ENCODE data around the gene SIAH2. TPM values are rescaled to one million over a fixed set of nuclear protein-coding genes. Genes with fewer than 3 reads are reported as not detected.

SIAH2 gene
- total and polyA plus RNA-seq, 9 of the 15 experiments (the other 6 are each of a cell fraction or from before 2014, with no cell fraction given), result 4.8 to 39.0 (median 29.9) TPM

DNA sequence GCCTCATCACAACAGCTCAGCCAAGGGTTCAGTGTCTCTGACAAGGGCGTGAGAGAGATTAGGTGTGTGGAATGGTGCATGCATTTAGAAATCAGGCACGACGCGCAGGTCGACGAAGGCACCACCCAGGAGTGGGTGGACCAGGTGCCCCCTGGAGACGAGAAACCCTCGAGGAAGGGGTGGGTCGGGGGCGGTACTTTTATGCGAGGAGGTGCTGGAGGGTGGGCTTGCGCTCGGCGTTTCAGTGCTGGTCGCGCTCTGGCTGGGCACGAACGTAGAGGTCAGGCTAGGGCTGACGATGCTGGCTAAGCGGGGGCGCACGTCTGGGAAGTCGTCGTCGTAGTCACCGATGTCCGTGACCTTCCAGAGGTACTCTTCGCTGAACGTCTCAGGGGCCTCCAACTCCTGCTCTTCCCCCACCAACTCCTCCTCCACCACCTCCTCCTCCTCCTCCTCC is 59.6 kb downstream of the SIAH2 start (continued):
- TF ChIP-seq, protein P1, sequence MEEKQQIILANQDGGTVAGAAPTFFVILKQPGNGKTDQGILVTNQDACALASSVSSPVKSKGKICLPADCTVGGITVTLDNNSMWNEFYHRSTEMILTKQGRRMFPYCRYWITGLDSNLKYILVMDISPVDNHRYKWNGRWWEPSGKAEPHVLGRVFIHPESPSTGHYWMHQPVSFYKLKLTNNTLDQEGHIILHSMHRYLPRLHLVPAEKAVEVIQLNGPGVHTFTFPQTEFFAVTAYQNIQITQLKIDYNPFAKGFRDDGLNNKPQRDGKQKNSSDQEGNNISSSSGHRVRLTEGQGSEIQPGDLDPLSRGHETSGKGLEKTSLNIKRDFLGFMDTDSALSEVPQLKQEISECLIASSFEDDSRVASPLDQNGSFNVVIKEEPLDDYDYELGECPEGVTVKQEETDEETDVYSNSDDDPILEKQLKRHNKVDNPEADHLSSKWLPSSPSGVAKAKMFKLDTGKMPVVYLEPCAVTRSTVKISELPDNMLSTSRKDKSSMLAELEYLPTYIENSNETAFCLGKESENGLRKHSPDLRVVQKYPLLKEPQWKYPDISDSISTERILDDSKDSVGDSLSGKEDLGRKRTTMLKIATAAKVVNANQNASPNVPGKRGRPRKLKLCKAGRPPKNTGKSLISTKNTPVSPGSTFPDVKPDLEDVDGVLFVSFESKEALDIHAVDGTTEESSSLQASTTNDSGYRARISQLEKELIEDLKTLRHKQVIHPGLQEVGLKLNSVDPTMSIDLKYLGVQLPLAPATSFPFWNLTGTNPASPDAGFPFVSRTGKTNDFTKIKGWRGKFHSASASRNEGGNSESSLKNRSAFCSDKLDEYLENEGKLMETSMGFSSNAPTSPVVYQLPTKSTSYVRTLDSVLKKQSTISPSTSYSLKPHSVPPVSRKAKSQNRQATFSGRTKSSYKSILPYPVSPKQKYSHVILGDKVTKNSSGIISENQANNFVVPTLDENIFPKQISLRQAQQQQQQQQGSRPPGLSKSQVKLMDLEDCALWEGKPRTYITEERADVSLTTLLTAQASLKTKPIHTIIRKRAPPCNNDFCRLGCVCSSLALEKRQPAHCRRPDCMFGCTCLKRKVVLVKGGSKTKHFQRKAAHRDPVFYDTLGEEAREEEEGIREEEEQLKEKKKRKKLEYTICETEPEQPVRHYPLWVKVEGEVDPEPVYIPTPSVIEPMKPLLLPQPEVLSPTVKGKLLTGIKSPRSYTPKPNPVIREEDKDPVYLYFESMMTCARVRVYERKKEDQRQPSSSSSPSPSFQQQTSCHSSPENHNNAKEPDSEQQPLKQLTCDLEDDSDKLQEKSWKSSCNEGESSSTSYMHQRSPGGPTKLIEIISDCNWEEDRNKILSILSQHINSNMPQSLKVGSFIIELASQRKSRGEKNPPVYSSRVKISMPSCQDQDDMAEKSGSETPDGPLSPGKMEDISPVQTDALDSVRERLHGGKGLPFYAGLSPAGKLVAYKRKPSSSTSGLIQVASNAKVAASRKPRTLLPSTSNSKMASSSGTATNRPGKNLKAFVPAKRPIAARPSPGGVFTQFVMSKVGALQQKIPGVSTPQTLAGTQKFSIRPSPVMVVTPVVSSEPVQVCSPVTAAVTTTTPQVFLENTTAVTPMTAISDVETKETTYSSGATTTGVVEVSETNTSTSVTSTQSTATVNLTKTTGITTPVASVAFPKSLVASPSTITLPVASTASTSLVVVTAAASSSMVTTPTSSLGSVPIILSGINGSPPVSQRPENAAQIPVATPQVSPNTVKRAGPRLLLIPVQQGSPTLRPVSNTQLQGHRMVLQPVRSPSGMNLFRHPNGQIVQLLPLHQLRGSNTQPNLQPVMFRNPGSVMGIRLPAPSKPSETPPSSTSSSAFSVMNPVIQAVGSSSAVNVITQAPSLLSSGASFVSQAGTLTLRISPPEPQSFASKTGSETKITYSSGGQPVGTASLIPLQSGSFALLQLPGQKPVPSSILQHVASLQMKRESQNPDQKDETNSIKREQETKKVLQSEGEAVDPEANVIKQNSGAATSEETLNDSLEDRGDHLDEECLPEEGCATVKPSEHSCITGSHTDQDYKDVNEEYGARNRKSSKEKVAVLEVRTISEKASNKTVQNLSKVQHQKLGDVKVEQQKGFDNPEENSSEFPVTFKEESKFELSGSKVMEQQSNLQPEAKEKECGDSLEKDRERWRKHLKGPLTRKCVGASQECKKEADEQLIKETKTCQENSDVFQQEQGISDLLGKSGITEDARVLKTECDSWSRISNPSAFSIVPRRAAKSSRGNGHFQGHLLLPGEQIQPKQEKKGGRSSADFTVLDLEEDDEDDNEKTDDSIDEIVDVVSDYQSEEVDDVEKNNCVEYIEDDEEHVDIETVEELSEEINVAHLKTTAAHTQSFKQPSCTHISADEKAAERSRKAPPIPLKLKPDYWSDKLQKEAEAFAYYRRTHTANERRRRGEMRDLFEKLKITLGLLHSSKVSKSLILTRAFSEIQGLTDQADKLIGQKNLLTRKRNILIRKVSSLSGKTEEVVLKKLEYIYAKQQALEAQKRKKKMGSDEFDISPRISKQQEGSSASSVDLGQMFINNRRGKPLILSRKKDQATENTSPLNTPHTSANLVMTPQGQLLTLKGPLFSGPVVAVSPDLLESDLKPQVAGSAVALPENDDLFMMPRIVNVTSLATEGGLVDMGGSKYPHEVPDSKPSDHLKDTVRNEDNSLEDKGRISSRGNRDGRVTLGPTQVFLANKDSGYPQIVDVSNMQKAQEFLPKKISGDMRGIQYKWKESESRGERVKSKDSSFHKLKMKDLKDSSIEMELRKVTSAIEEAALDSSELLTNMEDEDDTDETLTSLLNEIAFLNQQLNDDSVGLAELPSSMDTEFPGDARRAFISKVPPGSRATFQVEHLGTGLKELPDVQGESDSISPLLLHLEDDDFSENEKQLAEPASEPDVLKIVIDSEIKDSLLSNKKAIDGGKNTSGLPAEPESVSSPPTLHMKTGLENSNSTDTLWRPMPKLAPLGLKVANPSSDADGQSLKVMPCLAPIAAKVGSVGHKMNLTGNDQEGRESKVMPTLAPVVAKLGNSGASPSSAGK (IDR thresholded peaks at IDR 0.05), result no peak
- TF ChIP-seq CBX1 (IDR thresholded peaks at IDR 0.05; ENCODE audit: low read depth), result peak; percentile 28; the same call in 1 of the 2 replicates
- TF ChIP-seq, protein P2, sequence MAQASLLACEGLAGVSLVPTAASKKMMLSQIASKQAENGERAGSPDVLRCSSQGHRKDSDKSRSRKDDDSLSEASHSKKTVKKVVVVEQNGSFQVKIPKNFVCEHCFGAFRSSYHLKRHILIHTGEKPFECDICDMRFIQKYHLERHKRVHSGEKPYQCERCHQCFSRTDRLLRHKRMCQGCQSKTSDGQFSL (CRISPR knock-in tag; IDR thresholded peaks at IDR 0.05), result no peak
- TF ChIP-seq, protein P2 (tag; IDR thresholded peaks at IDR 0.05), result no peak
- TF ChIP-seq, protein P3, sequence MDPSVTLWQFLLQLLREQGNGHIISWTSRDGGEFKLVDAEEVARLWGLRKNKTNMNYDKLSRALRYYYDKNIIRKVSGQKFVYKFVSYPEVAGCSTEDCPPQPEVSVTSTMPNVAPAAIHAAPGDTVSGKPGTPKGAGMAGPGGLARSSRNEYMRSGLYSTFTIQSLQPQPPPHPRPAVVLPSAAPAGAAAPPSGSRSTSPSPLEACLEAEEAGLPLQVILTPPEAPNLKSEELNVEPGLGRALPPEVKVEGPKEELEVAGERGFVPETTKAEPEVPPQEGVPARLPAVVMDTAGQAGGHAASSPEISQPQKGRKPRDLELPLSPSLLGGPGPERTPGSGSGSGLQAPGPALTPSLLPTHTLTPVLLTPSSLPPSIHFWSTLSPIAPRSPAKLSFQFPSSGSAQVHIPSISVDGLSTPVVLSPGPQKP (CRISPR knock-in tag; IDR thresholded peaks at IDR 0.05), result no peak
